ENCODE data around the gene PKP3.
"Not testable (repeated sequence)": the region's sequence is repeated elsewhere in the genome, so short reads cannot be mapped to it uniquely, and the experiment has no call there.

PKP3 gene

DNA sequence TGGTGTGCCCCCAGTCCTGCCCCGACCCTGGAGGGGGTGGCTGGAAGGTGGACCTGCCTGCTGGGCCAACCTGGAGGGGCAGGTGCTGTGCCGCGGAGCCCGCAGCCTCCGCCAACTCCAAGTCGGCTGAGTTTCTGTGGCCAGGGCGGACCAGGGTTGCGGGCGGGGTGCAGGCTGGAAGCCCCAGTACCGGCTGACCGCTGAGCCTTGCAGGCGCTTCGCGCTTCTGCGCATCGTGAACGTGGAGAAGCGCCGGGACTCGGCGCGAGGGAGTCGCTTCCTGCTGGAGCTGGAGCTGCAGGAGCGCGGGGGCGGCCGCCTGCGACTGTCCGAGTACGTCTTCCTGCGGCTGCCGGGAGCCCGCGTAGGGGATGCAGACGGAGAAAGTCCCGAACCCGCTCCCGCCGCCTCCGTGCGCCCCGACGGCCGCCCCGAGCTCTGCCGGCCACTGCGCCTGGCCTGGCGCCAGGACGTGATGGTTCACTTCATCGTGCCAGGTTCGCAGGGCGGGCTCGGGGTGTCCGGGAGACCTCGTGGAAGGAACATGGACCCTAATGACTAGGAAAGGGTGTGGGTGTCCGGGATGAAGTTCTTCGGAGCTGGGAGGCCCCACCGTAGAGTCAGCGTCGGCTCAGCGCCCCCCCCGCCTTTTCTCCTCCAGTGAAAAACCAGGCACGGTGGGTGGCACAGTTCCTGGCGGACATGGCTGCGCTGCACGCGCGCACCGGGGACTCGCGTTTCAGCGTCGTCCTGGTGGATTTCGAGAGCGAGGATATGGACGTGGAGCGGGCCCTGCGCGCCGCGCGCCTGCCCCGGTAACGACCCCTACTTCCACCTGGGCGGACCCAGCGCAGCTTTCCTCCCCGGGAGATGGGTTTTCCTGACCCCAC, 14.6 kb upstream of the PKP3 start:
- DNase-seq = no peak

DNA sequence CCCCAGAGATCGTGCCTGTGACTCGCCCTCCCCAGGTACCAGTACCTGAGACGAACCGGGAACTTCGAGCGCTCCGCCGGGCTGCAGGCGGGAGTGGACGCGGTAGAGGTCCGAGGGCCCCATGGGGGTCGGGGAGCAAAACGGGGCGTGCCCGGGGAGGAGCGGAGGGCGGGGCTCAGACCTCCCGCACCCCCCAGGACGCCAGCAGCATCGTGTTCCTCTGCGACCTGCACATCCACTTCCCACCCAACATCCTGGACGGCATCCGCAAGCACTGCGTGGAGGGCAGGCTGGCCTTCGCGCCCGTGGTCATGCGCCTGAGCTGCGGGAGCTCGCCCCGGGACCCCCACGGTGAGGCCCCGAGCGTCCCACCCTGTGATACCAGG, 13.9 kb upstream of the PKP3 start:
- no peak for DNase-seq

DNA sequence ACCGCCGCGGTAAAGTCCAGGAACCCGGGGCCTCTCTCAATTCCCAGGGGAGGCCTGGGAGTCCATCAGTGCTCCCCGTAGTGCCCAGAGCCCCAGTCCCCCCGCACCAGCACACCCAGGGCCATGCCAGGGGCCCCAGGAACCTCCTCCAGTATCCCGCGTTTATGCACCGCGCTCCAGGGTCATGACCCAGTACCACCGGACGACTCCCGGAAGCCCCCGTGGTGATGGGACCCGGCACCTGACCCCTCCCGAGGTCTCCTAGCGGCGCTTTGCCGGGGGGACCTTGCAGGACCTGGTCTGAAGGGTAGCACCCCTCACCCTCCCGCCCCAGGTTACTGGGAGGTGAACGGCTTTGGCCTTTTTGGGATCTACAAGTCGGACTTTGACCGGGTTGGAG, 13.5 kb upstream of the PKP3 start:
- DNase-seq = no peak

DNA sequence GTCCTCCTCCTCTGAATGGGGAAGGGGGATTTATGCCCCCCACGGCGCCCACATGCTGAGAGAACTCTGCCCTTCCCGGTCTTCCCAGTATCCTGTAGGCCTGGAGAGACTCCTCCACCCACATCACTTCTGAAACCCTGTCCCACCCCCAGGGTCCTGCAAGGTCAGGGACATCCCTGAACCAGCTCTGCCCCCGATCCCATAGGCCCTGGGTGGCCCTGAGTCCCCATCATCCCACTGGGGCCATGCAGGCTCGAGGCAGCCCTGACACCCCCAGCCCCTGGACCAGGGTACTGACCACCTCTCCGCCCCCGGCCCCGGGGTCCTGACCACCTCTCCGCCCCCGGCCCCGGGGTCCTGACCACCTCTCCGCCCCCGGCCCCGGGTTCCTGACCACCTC, 13.0 kb upstream of the PKP3 start:
- no peak for DNase-seq

DNA sequence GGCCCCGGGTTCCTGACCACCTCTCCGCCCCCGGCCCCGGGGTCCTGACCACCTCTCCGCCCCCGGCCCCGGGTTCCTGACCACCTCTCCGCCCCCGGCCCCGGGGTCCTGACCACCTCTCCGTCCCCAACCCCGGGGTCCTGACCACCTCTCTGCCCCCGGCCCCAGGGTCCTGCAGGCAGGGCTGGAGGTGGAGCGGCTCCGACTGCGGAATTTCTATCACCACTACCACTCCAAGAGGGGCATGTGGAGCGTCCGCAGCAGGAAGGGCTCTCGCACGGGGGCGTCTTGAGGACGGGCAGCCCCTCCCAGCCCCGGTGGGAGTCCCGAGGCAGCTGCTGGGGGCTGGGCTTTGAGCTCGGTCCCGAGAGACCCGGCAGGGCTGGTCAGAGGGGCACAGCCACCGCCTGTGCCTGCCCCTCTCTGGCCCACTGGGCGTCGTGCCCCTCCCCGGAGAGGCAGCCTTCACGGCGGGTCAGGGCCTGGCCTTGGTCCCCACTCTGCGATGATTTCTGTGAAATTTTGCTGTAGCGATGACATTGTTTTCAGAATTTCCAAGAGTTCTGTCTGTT, 12.4 kb upstream of the PKP3 start:
- no peak for DNase-seq

DNA sequence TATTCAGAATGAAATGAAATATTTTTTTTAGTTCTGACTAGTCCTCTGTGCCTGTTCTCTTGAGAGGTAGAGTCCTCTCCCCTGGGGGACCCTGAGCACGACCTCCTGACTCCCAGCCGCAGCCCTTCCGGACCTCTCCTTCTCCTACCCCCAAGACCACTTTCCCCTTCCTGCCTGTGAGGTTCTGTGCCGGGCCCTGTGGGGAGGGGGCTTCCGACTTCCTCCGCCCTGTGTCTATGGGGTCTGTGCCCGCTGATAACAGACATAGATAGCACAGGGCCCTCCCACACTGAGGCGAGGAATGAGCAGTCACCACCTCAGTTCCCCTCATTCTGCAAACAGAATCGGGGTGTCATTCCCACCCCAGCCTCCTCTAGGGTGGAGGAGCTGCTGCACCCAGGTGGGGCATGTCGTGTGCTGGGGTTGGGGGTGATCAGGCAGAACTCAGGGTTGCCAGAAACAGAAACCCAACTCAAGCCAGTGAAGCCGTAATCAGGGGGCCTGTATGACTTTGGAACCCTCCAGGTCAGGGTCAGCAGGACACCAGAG, 11.9 kb upstream of the PKP3 start:
- no peak for DNase-seq

DNA sequence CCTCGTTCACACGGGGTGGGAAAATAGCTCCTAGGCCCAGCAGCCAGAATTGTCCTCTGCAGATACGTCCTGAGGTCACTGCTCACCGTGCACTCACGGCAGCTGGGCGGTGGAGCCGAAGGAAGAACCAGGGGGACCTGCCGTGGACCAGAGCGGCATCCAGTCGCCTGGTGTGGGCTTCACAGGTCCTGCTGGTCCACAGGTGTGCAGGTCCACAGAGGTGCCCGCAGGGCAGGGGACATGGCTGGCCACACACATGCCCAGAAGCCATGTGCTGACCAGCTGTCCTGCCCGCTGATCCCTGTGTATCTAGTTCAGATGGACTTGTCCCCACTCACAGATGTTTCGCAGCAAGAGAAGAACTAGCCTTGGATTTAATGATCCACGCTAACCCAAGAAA, 10.6 kb upstream of the PKP3 start:
- DNase-seq = no peak

DNA sequence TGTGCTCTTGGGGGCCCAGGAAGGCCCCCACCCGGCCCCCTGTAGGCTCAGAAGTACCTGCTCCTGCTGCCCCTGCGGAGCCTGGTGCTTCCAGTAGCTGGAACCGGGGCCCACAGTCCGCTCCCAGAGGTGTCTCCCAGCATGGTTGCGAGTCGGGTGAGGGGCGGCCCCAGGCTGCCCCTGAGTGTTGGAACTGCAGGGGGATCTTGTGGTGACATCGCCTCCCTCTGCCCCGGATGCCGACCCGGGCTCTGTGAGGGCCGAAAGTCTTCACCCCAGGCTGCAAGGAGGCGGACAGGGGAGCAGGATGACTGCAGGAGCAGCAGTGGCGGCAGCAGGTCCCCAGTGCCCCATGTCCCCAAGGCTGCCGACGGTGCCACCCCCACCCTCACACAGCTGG, 9.5 kb upstream of the PKP3 start:
- DNase-seq = no peak

DNA sequence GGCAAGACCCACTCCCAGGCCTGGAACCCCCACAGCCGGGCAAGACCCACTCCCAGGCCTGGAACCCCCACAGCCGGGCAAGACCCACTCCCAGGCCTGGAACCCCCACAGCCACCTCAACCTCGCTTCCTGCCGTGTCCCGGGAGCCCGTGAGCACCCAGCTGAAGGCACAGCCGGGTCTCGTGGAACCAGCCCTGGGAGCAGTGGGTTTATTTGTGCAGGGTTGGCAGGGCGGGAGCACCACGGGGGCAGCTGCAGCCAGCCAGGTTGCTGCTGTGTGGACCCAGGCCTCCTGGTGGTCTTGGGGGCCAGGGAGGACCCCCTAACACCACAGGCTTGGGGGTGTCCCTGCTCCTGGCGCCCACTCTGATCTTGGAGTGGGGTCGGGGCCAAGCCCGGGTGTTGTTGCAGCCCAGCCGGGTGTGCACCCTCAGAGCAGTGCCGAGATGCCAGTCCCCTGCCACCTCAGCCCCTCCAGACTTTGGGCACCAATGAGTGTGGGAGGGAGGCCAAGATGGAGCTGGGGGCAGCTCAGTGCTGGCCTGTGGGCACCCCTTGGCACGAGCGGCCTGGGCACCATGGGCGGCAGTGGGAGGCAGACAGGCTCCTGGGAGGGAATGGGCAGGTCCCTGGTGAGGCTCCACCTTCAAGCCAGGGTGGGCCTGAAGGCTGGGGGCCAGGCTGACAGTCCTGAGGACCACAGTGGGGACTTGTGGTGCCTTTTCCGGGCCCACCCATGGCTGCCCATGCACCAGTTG, 8.2 kb upstream of the PKP3 start:
- DNase-seq = no peak

DNA sequence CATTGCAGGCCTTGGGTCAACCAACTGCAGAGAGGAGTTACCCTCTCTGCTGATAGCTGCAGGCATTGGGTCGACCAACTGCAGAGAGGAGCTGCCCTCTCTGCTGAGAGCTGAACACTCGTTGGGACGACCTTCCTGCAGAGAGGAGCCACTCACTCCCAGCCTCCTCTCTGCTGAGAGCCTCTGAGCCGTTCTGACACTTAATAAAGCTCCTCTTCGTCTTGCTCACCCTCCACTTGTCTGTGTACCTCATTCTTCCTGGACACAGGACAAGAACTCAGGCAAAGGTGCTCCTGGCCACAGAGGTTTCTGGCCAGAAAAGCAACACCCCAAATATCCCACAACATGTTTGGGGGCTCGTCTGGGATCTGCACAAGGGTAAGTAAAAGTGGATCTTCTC, 7.5 kb upstream of the PKP3 start:
- no peak for DNase-seq

DNA sequence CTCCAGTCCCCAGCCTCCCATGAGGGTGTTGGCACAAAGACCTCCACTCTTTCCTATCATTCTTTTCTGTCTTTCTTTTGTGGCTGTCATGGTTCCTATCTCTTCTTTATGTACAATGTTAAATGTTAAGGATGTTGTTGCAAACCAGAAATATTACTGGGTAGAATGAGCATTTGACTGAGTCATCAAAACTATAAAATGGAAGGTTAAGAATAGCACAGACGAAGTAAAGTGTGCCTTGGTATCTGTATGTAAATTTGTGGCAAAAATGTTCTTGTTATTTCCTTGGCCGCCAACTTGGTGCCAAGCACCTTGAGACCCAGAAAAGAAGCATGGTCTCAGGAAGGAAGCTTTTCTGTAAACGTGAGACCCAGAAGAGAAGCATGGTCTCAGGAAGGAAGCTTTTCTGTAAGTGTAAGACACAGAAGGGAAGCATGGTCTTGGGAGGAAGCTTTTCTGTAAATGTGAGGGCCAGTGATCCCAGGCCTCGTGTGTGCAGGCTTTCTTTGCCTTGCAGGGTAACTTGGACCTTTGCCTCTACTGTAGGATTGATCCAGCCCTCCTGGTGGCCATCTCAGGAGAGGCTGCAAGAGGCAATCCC, 6.7 kb upstream of the PKP3 start:
- DNase-seq = no peak

DNA sequence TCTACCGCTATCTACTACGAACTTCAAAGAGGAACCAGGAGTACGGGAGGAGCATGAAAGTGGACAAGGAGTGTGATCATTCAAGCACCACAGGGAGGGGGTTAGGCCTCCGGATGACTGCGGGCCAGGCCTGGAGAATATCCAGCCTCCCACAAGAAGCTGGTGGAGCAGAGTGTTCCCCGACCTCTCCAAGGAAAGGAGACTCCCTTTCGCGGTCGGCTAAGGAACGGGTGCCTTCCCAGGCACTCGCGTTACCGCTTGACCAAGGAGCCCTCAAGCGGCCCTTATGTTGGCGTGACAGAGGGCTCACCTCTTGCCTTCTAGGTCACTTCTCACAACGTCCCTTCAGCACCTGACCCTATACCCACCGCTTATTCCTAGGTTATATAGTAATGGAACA, 4.6 kb upstream of the PKP3 start:
- not testable (repeated sequence) for DNase-seq

DNA sequence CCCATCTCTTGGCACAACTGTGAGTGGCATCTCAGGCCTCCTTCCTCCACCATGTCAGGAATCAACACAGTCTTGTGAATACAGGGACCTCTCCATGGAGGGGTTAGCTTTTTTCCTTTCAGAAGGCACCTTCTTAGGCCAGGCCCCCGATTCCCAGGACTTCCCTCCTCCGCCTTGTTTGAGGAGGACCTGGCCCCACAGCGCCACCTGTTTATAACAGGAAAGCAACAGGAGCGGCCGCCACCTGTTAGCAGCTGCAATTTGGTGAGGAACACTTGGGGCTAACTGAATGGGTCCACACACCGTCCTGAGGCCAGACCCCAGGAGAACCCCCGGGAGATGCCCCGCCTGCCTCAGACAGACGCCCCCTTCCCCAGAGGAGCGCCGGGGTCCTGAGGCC, 3.8 kb upstream of the PKP3 start:
- DNase-seq = no peak

DNA sequence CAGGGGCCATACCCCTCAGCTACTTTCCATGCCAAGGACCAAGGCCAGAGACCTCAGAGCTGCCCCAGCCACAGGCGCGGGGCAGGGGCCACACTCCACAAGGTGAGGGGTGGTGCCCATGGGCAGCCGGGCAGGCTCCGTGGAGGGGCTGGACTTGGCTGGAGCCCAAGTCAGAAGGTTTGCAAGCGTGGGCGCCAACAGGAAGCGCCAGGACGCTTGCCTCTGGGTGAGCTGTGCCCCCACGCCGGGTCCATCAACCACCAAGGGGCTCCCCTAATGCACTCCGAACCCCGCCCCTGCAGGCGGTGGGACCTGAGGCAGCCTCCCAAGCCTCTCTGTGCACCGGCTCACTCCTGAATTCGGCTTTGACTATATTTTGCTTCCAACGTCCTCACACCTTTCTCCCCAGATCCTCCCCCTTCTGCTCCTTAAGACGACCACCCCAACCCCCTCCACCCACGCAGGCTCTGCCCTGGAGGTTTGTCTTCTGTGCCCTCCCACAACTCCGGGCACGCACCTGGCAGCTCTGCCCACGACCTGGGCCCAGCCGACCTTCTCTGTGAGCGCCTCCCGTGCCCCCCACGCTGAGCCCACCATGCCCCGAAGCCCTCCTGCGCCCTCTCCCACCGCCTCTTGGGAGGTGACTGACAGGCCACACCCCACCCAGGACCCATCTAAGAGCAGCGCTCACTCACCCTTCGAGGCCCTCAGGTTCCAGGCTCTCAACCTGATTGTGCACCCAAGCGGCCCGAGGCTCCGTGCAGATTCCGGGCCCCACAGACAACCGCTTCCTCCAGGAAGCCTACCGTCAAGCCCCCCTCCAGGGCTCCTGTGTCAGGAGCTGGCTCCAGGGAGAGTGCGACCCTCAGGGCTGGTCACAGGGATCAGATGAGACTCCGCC, 2.6 kb upstream of the PKP3 start:
- no peak for DNase-seq

DNA sequence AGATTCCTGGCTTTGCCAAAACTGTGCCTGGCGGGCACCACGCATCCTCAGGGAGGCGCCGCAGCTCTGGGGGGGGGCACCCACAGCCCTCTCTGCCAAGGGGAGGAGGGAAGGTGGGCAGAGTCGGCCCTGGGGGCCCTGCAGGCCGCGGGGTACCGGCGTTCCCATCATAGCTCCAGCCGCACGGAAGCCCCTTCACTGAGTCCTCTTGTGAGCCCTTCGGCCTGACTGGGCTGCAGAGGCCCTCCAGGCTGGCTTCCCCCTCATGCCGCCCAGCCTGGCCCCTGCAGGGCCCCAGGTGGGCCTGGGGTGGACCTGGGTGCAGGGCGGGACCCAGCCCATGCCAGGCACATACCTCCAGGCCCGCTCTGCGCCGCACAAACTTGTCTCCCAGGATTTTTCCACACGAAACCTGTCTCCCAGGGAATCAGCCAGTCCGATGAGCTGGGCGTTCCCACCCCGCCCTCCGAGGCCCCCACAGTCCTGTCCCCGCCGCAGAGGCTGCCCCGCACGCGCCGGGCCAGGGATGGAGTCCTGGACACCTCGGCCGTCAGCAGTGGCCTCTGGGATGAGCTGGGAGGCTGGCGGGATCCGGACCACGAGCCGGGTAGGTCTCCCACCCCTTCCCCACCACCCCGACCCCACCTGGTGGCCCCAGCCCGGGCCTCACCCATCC, 1.8 kb upstream of the PKP3 start:
- no peak for DNase-seq

DNA sequence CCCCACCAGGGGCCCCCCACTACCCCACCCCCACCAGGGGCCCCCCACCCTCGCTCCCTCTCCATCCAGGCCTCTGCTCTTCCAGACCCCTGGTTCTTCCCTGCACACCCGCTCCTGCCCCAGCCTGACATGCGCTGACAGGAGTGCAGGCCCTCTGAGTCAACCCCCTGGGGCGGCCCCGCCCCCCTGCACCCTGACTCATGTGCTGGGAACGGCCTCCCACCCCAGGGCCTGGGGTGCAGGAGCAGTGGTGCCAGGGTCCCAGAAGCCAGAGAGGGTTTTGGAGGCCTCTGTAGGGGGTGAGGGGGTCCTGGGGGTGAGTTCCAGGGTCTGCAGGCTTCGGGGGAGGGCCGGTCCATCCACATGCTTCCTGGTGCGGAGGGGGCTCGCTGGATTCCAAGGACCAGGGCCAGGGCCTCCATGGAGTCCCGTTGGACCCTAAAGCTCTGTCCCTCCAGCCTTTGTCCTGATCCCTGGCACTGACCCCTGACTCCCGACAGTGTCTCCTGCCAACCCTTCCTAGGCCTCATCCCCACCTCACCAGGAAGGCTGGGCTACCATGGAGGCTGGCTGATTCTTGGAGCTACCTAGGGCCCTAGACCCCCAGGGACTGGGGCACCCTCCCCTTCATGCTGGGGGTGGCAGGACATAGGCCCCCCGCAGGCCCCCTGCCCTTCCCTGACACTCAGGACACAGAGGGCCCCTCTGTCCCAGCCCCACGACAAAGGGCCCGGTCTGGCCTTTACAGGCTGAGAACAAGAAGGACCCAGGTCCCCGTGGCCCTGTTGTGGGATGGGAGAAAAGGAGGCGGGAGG, 583 bp upstream of the PKP3 start:
- DNase-seq = no peak

DNA sequence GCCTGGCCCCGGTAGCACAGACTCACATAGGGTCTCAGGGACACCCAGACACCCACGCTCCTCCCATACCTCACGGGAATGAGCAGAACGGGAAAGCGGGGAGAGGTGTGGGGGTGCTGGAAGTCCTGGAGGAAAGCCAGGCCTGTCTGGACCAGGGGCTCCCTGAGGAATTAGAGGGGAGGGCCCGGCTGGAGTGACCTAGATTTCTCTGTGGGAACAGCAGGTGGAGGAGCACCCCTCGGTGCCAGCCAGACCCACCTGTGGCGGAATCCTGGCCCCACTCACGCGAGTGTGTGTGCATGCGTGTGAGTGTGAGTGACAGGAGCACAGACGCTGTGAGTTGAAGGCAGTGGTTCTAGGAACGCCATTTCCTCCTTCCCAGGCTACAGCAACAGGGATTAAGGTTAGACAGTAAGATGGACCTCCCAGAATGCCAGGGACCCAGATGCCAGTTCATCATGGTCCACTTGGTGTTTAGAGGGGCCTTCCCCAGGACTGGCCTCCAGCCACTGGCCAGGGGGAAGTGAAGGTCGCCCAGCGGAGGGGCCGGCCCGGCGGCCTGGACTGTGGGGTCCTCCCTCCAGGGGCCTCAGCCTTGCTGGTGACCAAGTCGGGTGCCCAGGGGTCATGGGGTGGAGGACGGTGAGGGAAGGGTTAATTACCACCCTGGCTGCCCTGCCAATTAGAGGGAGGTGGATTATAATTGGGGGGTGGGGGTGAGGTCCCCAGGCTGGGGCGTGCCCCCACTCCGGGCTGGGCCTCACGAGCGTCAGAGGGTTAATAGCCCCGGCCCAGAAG, 1.0 kb downstream of the PKP3 start:
- DNase-seq = no peak

DNA sequence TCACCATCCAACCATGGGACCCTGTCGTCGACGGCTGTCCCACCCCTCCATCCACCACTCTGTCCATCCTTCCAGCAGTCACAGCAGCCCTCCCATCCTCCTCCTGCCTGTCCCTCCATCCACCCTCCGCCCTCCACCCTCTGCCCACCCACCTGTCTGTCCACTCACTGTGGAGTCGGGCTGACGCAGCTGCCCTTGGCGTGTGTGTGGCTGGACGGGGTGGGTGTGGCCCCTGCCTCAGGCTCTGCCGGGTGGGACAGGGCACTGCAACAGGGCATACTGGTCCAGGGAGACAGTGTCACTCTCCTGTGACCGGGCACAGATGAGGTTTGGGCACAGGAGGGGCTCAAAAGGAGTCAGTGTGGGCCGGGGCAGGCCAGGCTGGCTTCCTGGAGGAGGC, 1.9 kb downstream of the PKP3 start:
- no peak for DNase-seq

DNA sequence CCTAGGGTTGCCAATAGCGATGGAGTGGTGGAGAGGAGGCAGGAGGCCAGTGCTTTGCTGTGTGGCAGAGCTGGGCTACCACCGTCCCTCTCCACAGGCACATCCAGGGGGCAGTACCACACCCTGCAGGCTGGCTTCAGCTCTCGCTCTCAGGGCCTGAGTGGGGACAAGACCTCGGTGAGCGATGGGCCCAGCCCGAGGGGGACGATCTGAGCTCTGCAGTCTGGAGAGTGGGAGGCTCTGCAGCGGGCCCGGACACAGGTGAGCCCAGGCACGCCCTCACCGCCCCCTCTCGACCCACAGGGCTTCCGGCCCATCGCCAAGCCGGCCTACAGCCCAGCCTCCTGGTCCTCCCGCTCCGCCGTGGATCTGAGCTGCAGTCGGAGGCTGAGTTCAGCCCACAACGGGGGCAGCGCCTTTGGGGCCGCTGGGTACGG, 2.5 kb downstream of the PKP3 start:
- peak; percentile 12 to 27 for DNase-seq

Data from inflammatory macrophage (primary cell).